Measurements from ENCODE around the gene CLRN1. TPM values are rescaled to one million over a fixed set of nuclear protein-coding genes. Genes with fewer than 3 reads are reported as not detected.

The CLRN1 gene
- polyA plus RNA-seq, 3 donors: not detected

DNA sequence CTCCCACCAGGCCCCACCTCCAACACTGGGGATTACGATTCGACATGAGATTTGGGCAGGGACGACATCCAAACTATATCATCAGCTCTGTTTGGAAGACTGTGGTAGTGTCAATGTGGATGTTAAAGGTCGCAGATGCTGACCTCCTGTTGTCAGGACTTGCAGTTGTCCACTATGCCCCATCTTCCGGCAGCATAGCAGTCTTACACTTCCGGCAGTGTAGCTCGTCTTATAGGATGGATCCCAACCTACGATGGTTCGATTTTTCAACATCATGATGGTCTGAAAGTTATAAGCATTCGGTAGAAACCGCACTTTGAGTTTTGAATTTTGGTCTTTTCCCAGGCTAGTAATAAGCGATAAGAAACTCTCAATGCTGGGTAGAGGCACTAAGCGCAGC, 20.6 kb downstream of the CLRN1 start:
- peaks cover 0 to 5% (median 2%) of the 10 kb centered on the region in 7 donors for H3K9me3 Mint-ChIP-seq
- H3K36me3 ChIP-seq (replicated peaks in 1 of 2; ENCODE audit: control insufficient read depth in 1 of 2, insufficient read depth in 2 of 2, low read length in 2 of 2): no peaks in the 10 kb centered on the region
- no peak overlapping the region for H3K27ac ChIP-seq (ENCODE audit: low read depth in 1 of 2, low read length in 2 of 2)
- no peak overlapping the region for H3K4me3 ChIP-seq (replicated peaks in 1 of 3; ENCODE audit: low read depth in 2 of 3, low read length in 3 of 3)
- H3K4me1 ChIP-seq (ENCODE audit: control insufficient read depth in 1 of 2, insufficient read depth in 2 of 2, low read length in 2 of 2): no peaks in the 10 kb centered on the region
- H3K79me2 ChIP-seq (ENCODE audit: insufficient read depth, low read length): no peaks in the 10 kb centered on the region
- H2AFZ ChIP-seq (ENCODE audit: insufficient read depth, low read depth, low read length, poor library complexity, severe bottlenecking): no peak overlapping the region
- 95% methylated on average over 10 of the region's 13 CpGs for WGBS (ENCODE audit: insufficient coverage)
- no peak overlapping the region for H3K4me3 Mint-ChIP-seq
- no peak overlapping the region for H3K4me2 ChIP-seq (replicated peaks; ENCODE audit: extremely low read depth, low read length, poor library complexity, severe bottlenecking)
- H3K27ac Mint-ChIP-seq: no peak overlapping the region
- no peaks in the 10 kb centered on the region for H3K27me3 ChIP-seq (ENCODE audit: control insufficient read depth in 2 of 2, insufficient read depth in 2 of 2, low read length in 2 of 2)
- H3K36me3 Mint-ChIP-seq: no peaks in the 10 kb centered on the region
- no peaks in the 10 kb centered on the region for H4K20me1 ChIP-seq (ENCODE audit: insufficient read depth, low read length)
- H3K27me3 Mint-ChIP-seq (ENCODE audit: low read depth in 3 of 3): peaks cover 0 to 5% (median 4%) of the 10 kb centered on the region in 3 donors
- no peaks in the 10 kb centered on the region for H3K4me1 Mint-ChIP-seq
- H3K9me3 ChIP-seq (replicated peaks in 1 of 2; ENCODE audit: control insufficient read depth in 1 of 2, insufficient read depth in 1 of 2, low read length in 2 of 2): no peaks in the 10 kb centered on the region
- H3K9ac ChIP-seq (ENCODE audit: insufficient read depth, low read length, poor library complexity, severe bottlenecking): no peak overlapping the region
- no peak for DNase-seq
- intact Hi-C loops (cut with micrococcal nuclease): no loop called here
- TF ChIP-seq, protein P1, sequence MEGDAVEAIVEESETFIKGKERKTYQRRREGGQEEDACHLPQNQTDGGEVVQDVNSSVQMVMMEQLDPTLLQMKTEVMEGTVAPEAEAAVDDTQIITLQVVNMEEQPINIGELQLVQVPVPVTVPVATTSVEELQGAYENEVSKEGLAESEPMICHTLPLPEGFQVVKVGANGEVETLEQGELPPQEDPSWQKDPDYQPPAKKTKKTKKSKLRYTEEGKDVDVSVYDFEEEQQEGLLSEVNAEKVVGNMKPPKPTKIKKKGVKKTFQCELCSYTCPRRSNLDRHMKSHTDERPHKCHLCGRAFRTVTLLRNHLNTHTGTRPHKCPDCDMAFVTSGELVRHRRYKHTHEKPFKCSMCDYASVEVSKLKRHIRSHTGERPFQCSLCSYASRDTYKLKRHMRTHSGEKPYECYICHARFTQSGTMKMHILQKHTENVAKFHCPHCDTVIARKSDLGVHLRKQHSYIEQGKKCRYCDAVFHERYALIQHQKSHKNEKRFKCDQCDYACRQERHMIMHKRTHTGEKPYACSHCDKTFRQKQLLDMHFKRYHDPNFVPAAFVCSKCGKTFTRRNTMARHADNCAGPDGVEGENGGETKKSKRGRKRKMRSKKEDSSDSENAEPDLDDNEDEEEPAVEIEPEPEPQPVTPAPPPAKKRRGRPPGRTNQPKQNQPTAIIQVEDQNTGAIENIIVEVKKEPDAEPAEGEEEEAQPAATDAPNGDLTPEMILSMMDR (IDR thresholded peaks at IDR 0.05): no peak

DNA sequence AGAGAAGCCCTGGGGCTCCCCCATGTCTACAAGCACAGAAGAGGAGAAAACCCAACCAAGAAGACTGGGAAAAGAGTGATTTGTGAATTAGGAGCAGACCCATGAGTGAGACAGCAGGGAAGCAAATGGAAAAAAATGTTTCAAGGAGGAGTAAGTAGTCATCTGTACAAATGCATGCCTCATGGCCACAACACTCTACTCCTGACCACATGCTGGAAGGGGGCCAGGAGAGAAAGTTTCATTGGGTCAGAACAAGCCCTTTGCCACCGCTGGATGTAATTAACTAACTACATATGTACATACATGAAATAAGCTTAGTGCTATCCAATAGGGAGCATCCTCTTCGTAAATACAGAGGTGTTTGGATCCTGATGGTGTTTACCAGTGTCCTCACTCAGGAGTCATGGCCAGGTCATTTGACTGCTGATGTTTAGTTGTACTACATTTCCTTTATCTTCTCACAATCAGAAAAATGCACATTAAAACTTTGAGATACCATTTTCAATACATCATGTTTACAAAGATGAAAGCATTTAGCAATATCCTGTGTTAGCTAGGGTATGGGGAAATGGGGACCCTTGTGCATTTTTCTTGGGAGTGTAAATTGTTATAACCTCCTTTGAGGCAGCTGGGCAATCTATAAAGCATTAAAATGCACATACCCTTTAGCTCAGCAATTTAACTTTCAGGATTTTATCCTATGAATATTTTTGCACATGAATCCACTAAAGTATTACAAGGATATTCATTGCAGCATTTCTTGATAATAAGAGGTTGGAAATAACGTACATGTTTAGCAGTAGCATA, 27.1 kb downstream of the CLRN1 start:
- Histone ChIP-seq H3K4me1 (ENCODE audit: control insufficient read depth in 1 of 2, insufficient read depth in 2 of 2, low read length in 2 of 2) (no peaks in the 10 kb centered on the region), H3K36me3 (replicated peaks in 1 of 2; ENCODE audit: control insufficient read depth in 1 of 2, insufficient read depth in 2 of 2, low read length in 2 of 2) (no peaks in the 10 kb centered on the region), H3K79me2 (ENCODE audit: insufficient read depth, low read length) (no peaks in the 10 kb centered on the region), H3K4me3 (replicated peaks in 1 of 3; ENCODE audit: low read depth in 2 of 3, low read length in 3 of 3) (no peak overlapping the region), H3K4me2 (replicated peaks; ENCODE audit: extremely low read depth, low read length, poor library complexity, severe bottlenecking) (no peak overlapping the region), H2AFZ (ENCODE audit: insufficient read depth, low read depth, low read length, poor library complexity, severe bottlenecking) (no peak overlapping the region), H3K9ac (ENCODE audit: insufficient read depth, low read length, poor library complexity, severe bottlenecking) (no peak overlapping the region), H4K20me1 (ENCODE audit: insufficient read depth, low read length) (no peaks in the 10 kb centered on the region), H3K27ac (ENCODE audit: low read depth in 1 of 2, low read length in 2 of 2) (no peak overlapping the region), H3K9me3 (replicated peaks in 1 of 2; ENCODE audit: control insufficient read depth in 1 of 2, insufficient read depth in 1 of 2, low read length in 2 of 2) (peaks cover 0 to 8% of the 10 kb centered on the region in 2 donors), H3K27me3 (ENCODE audit: control insufficient read depth in 2 of 2, insufficient read depth in 2 of 2, low read length in 2 of 2) (no peaks in the 10 kb centered on the region)
- Mint-ChIP-seq H3K27ac (no peak overlapping the region), H3K4me3 (no peak overlapping the region), H3K27me3 (ENCODE audit: low read depth in 3 of 3) (peaks cover 0 to 4% (median 1%) of the 10 kb centered on the region in 3 donors), H3K9me3 (peaks cover 4 to 11% (median 6%) of the 10 kb centered on the region in 7 donors), H3K4me1 (no peaks in the 10 kb centered on the region), H3K36me3 (no peaks in the 10 kb centered on the region)
- no CpG with 5 or more reads among the region's 3 CpGs for WGBS (ENCODE audit: insufficient coverage)
- intact Hi-C loops (cut with micrococcal nuclease): no loop called here
- TF ChIP-seq, protein P1 (IDR thresholded peaks at IDR 0.05): no peak
- DNase-seq: no peak
